H1 (cell line): Measurements from ENCODE around the gene SLC22A31. TPM values are rescaled to one million over a fixed set of nuclear protein-coding genes. Genes with fewer than 3 reads are reported as not detected.

Source experiments
- CTCF ChIA-PET: fragments of 300-600 bp; sonication (Branson Sonifier 250); formaldehyde crosslinking; loops from one replicate; lab custom pipeline; 2021; ENCODE audit not compliant: partially characterized antibody; lab: Charles Lee
- POLR2A ChIA-PET: fragments of 300-600 bp; sonication (Branson Sonifier 250); formaldehyde crosslinking; loops from one replicate; lab custom pipeline; 2021; ENCODE audit warnings: inconsistent platforms; ENCODE audit not compliant: partially characterized antibody; lab: Charles Lee
- DNase-seq, 2 experiments: peaks; one replicate each; pipeline versions ENCODE4 v3.0.0 to v3.0.0-alpha.2; 2010 to 2022; ENCODE audit warnings: low spot score in 2 of 2, low read depth in 1 of 2, mixed read lengths in 1 of 2
- FAIRE-seq: peaks from 2 replicates; lab custom pipeline; 2011; peaks lifted over from hg19 to GRCh38; lab: Jason Lieb, UNC
- H2AFZ ChIP-seq: 2 replicates; pipeline ENCODE4 v1.8.1; 2012; ENCODE audit warnings: low read length, inconsistent platforms
- H2AK5ac ChIP-seq: 2 replicates; pipeline ENCODE4 v1.6.1; 2013; ENCODE audit warnings: low read depth, low read length
- H2BK120ac ChIP-seq: replicated peaks from 2 replicates; pipeline ENCODE3; 2013; ENCODE audit warnings: low read depth, low read length, inconsistent platforms
- H2BK12ac ChIP-seq: 2 replicates; pipeline ENCODE4 v1.6.1; 2013; ENCODE audit warnings: low read depth, low read length
- H2BK15ac ChIP-seq: 2 replicates; pipeline ENCODE4 v1.6.1; 2013; ENCODE audit warnings: low read length
- H2BK20ac ChIP-seq: 2 replicates; pipeline ENCODE4 v1.6.1; 2013; ENCODE audit warnings: low read length
- H2BK5ac ChIP-seq: 2 replicates; pipeline ENCODE4 v1.6.1; 2013; ENCODE audit warnings: low read depth, low read length
- H3K14ac ChIP-seq: 2 replicates; pipeline ENCODE4 v1.6.1; 2013; ENCODE audit warnings: inconsistent platforms; ENCODE audit not compliant: insufficient read length
- H3K18ac ChIP-seq: 2 replicates; pipeline ENCODE4 v1.6.1; 2013; ENCODE audit warnings: low read length; ENCODE audit errors: extremely low read depth
- H3K23ac ChIP-seq: 2 replicates; pipeline ENCODE4 v1.6.1; 2013; ENCODE audit warnings: inconsistent platforms; ENCODE audit not compliant: insufficient read length
- H3K23me2 ChIP-seq: 2 replicates; pipeline ENCODE4 v1.6.1; 2013; ENCODE audit warnings: low read depth, low read length
- H3K27ac ChIP-seq: 2 replicates; pipeline ENCODE4 v1.6.1; 2011; ENCODE audit warnings: low read depth, low read length, inconsistent platforms
- H3K27me3 ChIP-seq, 4 experiments: replicated peaks in 1 of 4; 1 replicate in 1 of 4; 2 replicates in 3 of 4; pipeline versions ENCODE4 v1.6.1 to v1.8.1; 2011 to 2013; ENCODE audit warnings: low read length in 3 of 4, mild to moderate bottlenecking in 3 of 4, inconsistent platforms in 2 of 4, mixed read lengths in 2 of 4, moderate library complexity in 1 of 4; ENCODE audit not compliant: control insufficient read depth in 3 of 4, insufficient read depth in 3 of 4; ENCODE audit errors: extremely low read depth in 1 of 4
- H3K36me3 ChIP-seq, 4 experiments: 2 replicates each; pipeline versions ENCODE4 v1.6.1 to v1.8.1; 2011 to 2013; ENCODE audit warnings: mild to moderate bottlenecking in 4 of 4, low read length in 3 of 4, moderate library complexity in 2 of 4, control low read depth in 1 of 4, inconsistent platforms in 1 of 4; ENCODE audit not compliant: insufficient read depth in 4 of 4, control insufficient read depth in 2 of 4
- H3K4ac ChIP-seq: replicated peaks from 2 replicates; pipeline ENCODE3; 2013; ENCODE audit warnings: low read length, low read depth, mixed read lengths, inconsistent platforms; ENCODE audit not compliant: insufficient read length
- H3K4me1 ChIP-seq, 4 experiments: replicated peaks in 1 of 4; 1 replicate in 1 of 4; 2 replicates in 3 of 4; pipeline versions ENCODE4 v1.6.1 to v1.8.1; 2011 to 2013; ENCODE audit warnings: low read length in 3 of 4, inconsistent platforms in 2 of 4, mixed read lengths in 1 of 4; ENCODE audit not compliant: insufficient read depth in 4 of 4, control insufficient read depth in 3 of 4
- H3K4me2 ChIP-seq, 2 experiments: 2 replicates each; pipeline versions ENCODE4 v1.6.1 to v1.8.1; 2011 to 2013; ENCODE audit warnings: low read depth in 2 of 2, low read length in 2 of 2, control low read depth in 1 of 2, inconsistent platforms in 1 of 2, mild to moderate bottlenecking in 1 of 2; ENCODE audit not compliant: insufficient read depth in 1 of 2
- H3K4me3 ChIP-seq, 4 experiments: fragments of 200-600, 300-600 bp in 1 of 4; sonication (generic), shearing (Covaris generic), sonication (Bioruptor Twin) in 1 of 4; 2 replicates each; pipeline versions ENCODE4 v1.5.1 to v1.8.1; 2011 to 2016; ENCODE audit warnings: low read length in 4 of 4, low read depth in 3 of 4, control low read depth in 2 of 4, inconsistent platforms in 2 of 4, mild to moderate bottlenecking in 2 of 4, mixed read lengths in 1 of 4, moderate library complexity in 1 of 4; ENCODE audit not compliant: insufficient read depth in 2 of 4; ENCODE audit errors: extremely low read depth in 1 of 4
- H3K56ac ChIP-seq: replicated peaks from 2 replicates; pipeline ENCODE3; 2013; ENCODE audit warnings: low read depth, mild to moderate bottlenecking, mixed read lengths, low read length, inconsistent platforms; ENCODE audit not compliant: insufficient read length
- H3K79me1 ChIP-seq: 2 replicates; pipeline ENCODE4 v1.6.1; 2013; ENCODE audit warnings: low read depth, low read length, control low read depth
- H3K79me2 ChIP-seq, 2 experiments: 2 replicates each; pipeline versions ENCODE4 v1.6.1 to v1.8.1; 2012 to 2013; ENCODE audit warnings: low read length in 2 of 2, mild to moderate bottlenecking in 2 of 2, inconsistent platforms in 1 of 2; ENCODE audit not compliant: insufficient read depth in 2 of 2, control insufficient read depth in 1 of 2
- H3K9ac ChIP-seq, 4 experiments: replicated peaks in 1 of 4; 1 replicate in 1 of 4; 2 replicates in 3 of 4; pipeline versions ENCODE4 v1.6.1 to v1.8.1; 2011 to 2013; ENCODE audit warnings: low read depth in 3 of 4, low read length in 3 of 4, control low read depth in 2 of 4, mild to moderate bottlenecking in 2 of 4, moderate library complexity in 2 of 4, inconsistent platforms in 1 of 4; ENCODE audit errors: extremely low read depth in 1 of 4
- H3K9me3 ChIP-seq, 2 experiments: 2 replicates each; pipeline versions ENCODE4 v1.6.1 to v1.8.1; 2012 to 2013; ENCODE audit warnings: mild to moderate bottlenecking in 2 of 2, moderate library complexity in 2 of 2, control low read depth in 1 of 2, inconsistent platforms in 1 of 2, low read depth in 1 of 2, low read length in 1 of 2, mixed read lengths in 1 of 2; ENCODE audit not compliant: insufficient read depth in 2 of 2
- H4K20me1 ChIP-seq, 2 experiments: replicated peaks in 1 of 2; 2 replicates each; pipeline versions ENCODE3 to v1.8.1; 2011 to 2013; ENCODE audit warnings: inconsistent platforms in 2 of 2, low read length in 2 of 2, mild to moderate bottlenecking in 1 of 2; ENCODE audit not compliant: insufficient read depth in 2 of 2, control insufficient read depth in 1 of 2
- H4K5ac ChIP-seq: 2 replicates; pipeline ENCODE4 v1.6.1; 2013; ENCODE audit warnings: low read length, low read depth, mixed read lengths, inconsistent platforms; ENCODE audit not compliant: insufficient read length
- H4K8ac ChIP-seq: 2 replicates; pipeline ENCODE4 v1.8.0; 2013; ENCODE audit warnings: mild to moderate bottlenecking, moderate library complexity, low read length, inconsistent platforms; ENCODE audit not compliant: insufficient read depth; ENCODE audit errors: extremely low read depth
- H4K91ac ChIP-seq: replicated peaks from 2 replicates; pipeline ENCODE3; 2013; ENCODE audit warnings: low read length, mixed read lengths, inconsistent platforms; ENCODE audit not compliant: insufficient read length
- BCL11A ChIP-seq, 2 experiments: IDR thresholded peaks; one replicate each; pipeline ENCODE4 v1.6.1; 2011; ENCODE audit warnings: low read depth in 2 of 2, low read length in 2 of 2, mild to moderate bottlenecking in 2 of 2
- CBX8 ChIP-seq: fragments of 300-800, 300-1000 bp; sonication (generic); IDR thresholded peaks from 2 replicates; pipeline ENCODE4 v1.7.1; 2016; ENCODE audit warnings: low read depth, low read length, borderline replicate concordance
- CHD1 ChIP-seq: IDR thresholded peaks from 2 replicates; pipeline ENCODE4 v1.6.1; 2012; ENCODE audit warnings: low read depth, low read length, improper control_type of control experiment
- EP300 ChIP-seq, 2 experiments: IDR thresholded peaks; 1 replicate in 1 of 2; 2 replicates in 1 of 2; pipeline ENCODE4 v1.6.1; 2011 to 2012; ENCODE audit warnings: low read depth in 2 of 2, low read length in 2 of 2, mild to moderate bottlenecking in 2 of 2, borderline replicate concordance in 1 of 2, inconsistent platforms in 1 of 2, moderate library complexity in 1 of 2
- NANOG ChIP-seq: IDR thresholded peaks from 2 replicates; pipeline ENCODE4 v1.6.1; 2011; ENCODE audit warnings: low read length, low read depth, mild to moderate bottlenecking, inconsistent platforms; ENCODE audit not compliant: insufficient read depth, poor library complexity, severe bottlenecking
- POLR2A ChIP-seq, 2 experiments: IDR thresholded peaks; 1 replicate in 1 of 2; 2 replicates in 1 of 2; pipeline ENCODE4 v1.6.1; 2011; ENCODE audit warnings: low read depth in 2 of 2, low read length in 2 of 2, mild to moderate bottlenecking in 2 of 2; ENCODE audit errors: control extremely low read depth in 1 of 2
- RXRA ChIP-seq: IDR thresholded peaks from 2 replicates; pipeline ENCODE4 v1.6.1; 2011; ENCODE audit warnings: low read depth, mild to moderate bottlenecking, low read length, moderate library complexity; ENCODE audit not compliant: insufficient read depth
- TEAD4 ChIP-seq: IDR thresholded peaks from 2 replicates; pipeline ENCODE4 v1.6.1; 2012; ENCODE audit warnings: low read depth, low read length, inconsistent platforms, mixed read lengths
- WGBS, 2 experiments: shearing (Covaris generic) in 1 of 2; methylation state at CpG; one replicate each; pipeline versions ENCODE4 v1.1.6 to v1.1.7; 2013 to 2015; ENCODE audit warnings: low lambda C conversion rate in 2 of 2, mixed read lengths in 2 of 2, inconsistent platforms in 1 of 2, low coverage in 1 of 2, missing lambda C conversion rate in 1 of 2; ENCODE audit not compliant: insufficient replicate concordance in 2 of 2, insufficient coverage in 1 of 2, insufficient read length in 1 of 2; ENCODE audit errors: extremely low coverage in 1 of 2, missing lambda C conversion rate in 1 of 2; 5-methylcytosine and 5-hydroxymethylcytosine counted together
- polyA plus RNA-seq, 7 experiments: library from polyadenylated mRNA; depleted of rRNA in 3 of 7; stranded (reverse) in 5 of 7; unstranded in 2 of 7; fragments of >200 nt in 5 of 7; fragments of 200-250 nt in 2 of 7; gene quantifications; 1 replicate in 5 of 7; 2 replicates in 1 of 7; 4 replicates in 1 of 7; pipeline versions ENCODE4 v1.2.1 to v1.2.3, GENCODE V29; 2011 to 2013; ENCODE audit warnings: missing spikeins in 2 of 7, mixed read lengths in 2 of 7
- total RNA-seq: library from RNA; stranded (reverse); fragmentation: NEBNext Ultra II Directional; extraction: Animal tissue kit (Norgen Biotek cat#: 25700); gene quantifications from 2 replicates; pipeline ENCODE4 v1.2.1, GENCODE V29; 2021
- TF ChIP-seq, protein P1 (sequence below): IDR thresholded peaks from 2 replicates; pipeline ENCODE4 v1.6.1; 2011; ENCODE audit warnings: low read depth, mild to moderate bottlenecking, low read length; ENCODE audit not compliant: insufficient read depth
- TF ChIP-seq, protein P2 (sequence below): IDR thresholded peaks from 2 replicates; pipeline ENCODE4 v1.6.1; 2012; ENCODE audit warnings: inconsistent platforms

The SLC22A31 gene
- total and polyA plus RNA-seq, 2 of the 8 experiments (the other 6 are each of a cell fraction or from before 2014, with no cell fraction given), result 7.7 to 10.6 TPM

- Histone ChIP-seq H3K27me3 (peaks cover 0 to 11% (median 6%) of the 10 kb centered on the region in 4 experiments; a peak in 4 of 7 replicates), H3K27ac (no peak overlapping the region), H3K18ac (no peak overlapping the region), H3K14ac (no peak overlapping the region), H2BK120ac (no peak overlapping the region), H2BK5ac (no peak overlapping the region), H3K79me2 (no peaks in the 10 kb centered on the region), H2AK5ac (no peak overlapping the region), H4K8ac (peak overlapping the region; percentile 57; the same call in 1 of the 2 replicates), H2BK15ac (no peak overlapping the region), H3K79me1 (no peaks in the 10 kb centered on the region), H3K4me2 (peak overlapping the region; percentile 66 to 90), H2BK20ac (no peak overlapping the region), H3K56ac (no peak overlapping the region), H2AFZ (no peak overlapping the region), H3K9me3 (no peaks in the 10 kb centered on the region; a peak in 1 of 4 replicates), H3K23ac (no peak overlapping the region), H4K91ac (no peak overlapping the region), H4K20me1 (peaks cover 0 to 1% of the 10 kb centered on the region in 2 experiments), H3K4ac (no peak overlapping the region), H3K4me1 (peaks cover 0 to 6% (median 0%) of the 10 kb centered on the region in 4 experiments; a peak in 1 of 7 replicates), H3K36me3 (no peaks in the 10 kb centered on the region), H3K23me2 (peaks cover 4% of the 10 kb centered on the region; the same call in 1 of the 2 replicates), H3K4me3 (peak overlapping the region; percentile 29 to 72 (median 40); a peak in 7 of 8 replicates), H3K9ac (no peak overlapping the region), H4K5ac (no peak overlapping the region), H2BK12ac (no peak overlapping the region)
- ChIA-PET CTCF (no interaction called here), POLR2A (interaction anchor here (0.6 to 2.0 kb wide), 3 partner anchors 14 to 241 kb away, joined by 3 to 5 read pairs (median 3); no protein-coding TSS in a partner anchor)
- DNase-seq (peak in 1 of 2 experiments; percentile 59), FAIRE-seq (no peak)
- WGBS, 2 experiments, result 80% methylated on average over 58 of the region's 69 CpGs; no CpG with 5 or more reads in 1 of the 2 experiments
- TF ChIP-seq POLR2A (IDR thresholded peaks at IDR 0.05; ENCODE audit: control extremely low read depth in 1 of 2, low read depth in 2 of 2, low read length in 2 of 2) (no peak), TEAD4 (no peak), EP300 (IDR thresholded peaks at IDR 0.05; ENCODE audit: borderline replicate concordance in 1 of 2, low read depth in 2 of 2, low read length in 2 of 2) (no peak), CHD1 (no peak), BCL11A (IDR thresholded peaks at IDR 0.05; ENCODE audit: low read depth in 2 of 2, low read length in 2 of 2) (no peak), NANOG (no peak), CBX8 (no peak), RXRA (no peak)
- TF ChIP-seq, protein P1, sequence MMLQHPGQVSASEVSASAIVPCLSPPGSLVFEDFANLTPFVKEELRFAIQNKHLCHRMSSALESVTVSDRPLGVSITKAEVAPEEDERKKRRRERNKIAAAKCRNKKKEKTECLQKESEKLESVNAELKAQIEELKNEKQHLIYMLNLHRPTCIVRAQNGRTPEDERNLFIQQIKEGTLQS, result no peak
- TF ChIP-seq, protein P2, sequence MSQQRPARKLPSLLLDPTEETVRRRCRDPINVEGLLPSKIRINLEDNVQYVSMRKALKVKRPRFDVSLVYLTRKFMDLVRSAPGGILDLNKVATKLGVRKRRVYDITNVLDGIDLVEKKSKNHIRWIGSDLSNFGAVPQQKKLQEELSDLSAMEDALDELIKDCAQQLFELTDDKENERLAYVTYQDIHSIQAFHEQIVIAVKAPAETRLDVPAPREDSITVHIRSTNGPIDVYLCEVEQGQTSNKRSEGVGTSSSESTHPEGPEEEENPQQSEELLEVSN, result no peak
Measured at GRCh38 chr16:89248196-89248982, 48.1 kb upstream of the SLC22A31 start.
